Fibroblast of pulmonary artery (primary cell): Measurements from ENCODE around the gene PRKG1.

ENCODE experiments used
- DNase-seq: peaks from one replicate; pipeline ENCODE4 v3.0.0-alpha.2; 2010; ENCODE audit warnings: low read depth
- H3K4me3 ChIP-seq: replicated peaks from 2 replicates; pipeline ENCODE4 v1.5.1; 2011; ENCODE audit warnings: low read depth, mild to moderate bottlenecking, control low read depth, low read length, moderate library complexity
- CTCF ChIP-seq: IDR thresholded peaks from 2 replicates; pipeline ENCODE4 v1.5.1; 2011; ENCODE audit warnings: mild to moderate bottlenecking, control low read depth, low read length, inconsistent platforms; ENCODE audit errors: missing control alignments

The PRKG1 gene

GRCh38 chr10:51180141-51180540 lies 105.9 kb downstream of the PRKG1 start:
- no peak for TF ChIP-seq CTCF
- no peak for DNase-seq

GRCh38 chr10:51183783-51184182 lies 109.5 kb downstream of the PRKG1 start:
- no peak for DNase-seq
- no peak overlapping the region for H3K4me3 ChIP-seq
- no peak for TF ChIP-seq CTCF

More at GRCh38 chr10:51180141-51180540, 105.9 kb downstream of the PRKG1 start:
- no peak overlapping the region for H3K4me3 ChIP-seq

- no peak overlapping the region for H3K4me3 ChIP-seq
- TF ChIP-seq CTCF = no peak
- DNase-seq = no peak
Measured at GRCh38 chr10:51186361-51186760, 112.1 kb downstream of the PRKG1 start.

- H3K4me3 ChIP-seq = no peak overlapping the region
- no peak for TF ChIP-seq CTCF
- no peak for DNase-seq
Measured at GRCh38 chr10:51188008-51188407, 113.7 kb downstream of the PRKG1 start.

- DNase-seq = no peak
- no peak for TF ChIP-seq CTCF
- no peak overlapping the region for H3K4me3 ChIP-seq
Measured at GRCh38 chr10:51188866-51189265, 114.6 kb downstream of the PRKG1 start.

- DNase-seq = no peak
- no peak for TF ChIP-seq CTCF
- H3K4me3 ChIP-seq = no peak overlapping the region
Measured at GRCh38 chr10:51196508-51197175, 122.4 kb downstream of the PRKG1 start.

- DNase-seq = no peak
- TF ChIP-seq CTCF = no peak
Measured at GRCh38 chr10:51198170-51198569, 123.9 kb downstream of the PRKG1 start.

More at GRCh38 chr10:51198170-51198569, 123.9 kb downstream of the PRKG1 start:
- no peak overlapping the region for H3K4me3 ChIP-seq
